Measurements from ENCODE around the gene PDIK1L. TPM values are rescaled to one million over a fixed set of nuclear protein-coding genes. Genes with fewer than 3 reads are reported as not detected.
"Not testable (repeated sequence)": the region's sequence is repeated elsewhere in the genome, so short reads cannot be mapped to it uniquely, and the experiment has no call there.

The PDIK1L gene
- polyA plus RNA-seq, 4 donors = 3.2 to 13.9 (median 5.3) TPM

- H3K27ac ChIP-seq (ENCODE audit: low read depth in 1 of 3, low read length in 2 of 3); FAIRE-seq; H3K4me1 ChIP-seq (ENCODE audit: control insufficient read depth in 3 of 3, insufficient read depth in 2 of 3, low read depth in 1 of 3, low read length in 2 of 3): not testable (repeated sequence)
Observed at GRCh38 chr1:26093569-26093968, 18.1 kb upstream of the PDIK1L start.

GRCh38 chr1:26094076-26094669 is 17.5 kb upstream of the PDIK1L start:
- Histone ChIP-seq H3K27me3 (ENCODE audit: control insufficient read depth in 3 of 3, insufficient read depth in 3 of 3, low read length in 3 of 3) (no peaks in the 10 kb centered on the region), H3K27ac (ENCODE audit: low read depth in 1 of 3, low read length in 2 of 3) (no peak overlapping the region), H3K4me3 (ENCODE audit: low read depth in 1 of 3, low read length in 3 of 3) (no peak overlapping the region), H3K9me3 (ENCODE audit: control insufficient read depth in 2 of 2, insufficient read depth in 1 of 2, low read depth in 1 of 2, low read length in 1 of 2) (no peaks in the 10 kb centered on the region), H3K4me1 (ENCODE audit: control insufficient read depth in 3 of 3, insufficient read depth in 2 of 3, low read depth in 1 of 3, low read length in 2 of 3) (peaks cover 0 to 6% (median 0%) of the 10 kb centered on the region in 3 donors), H3K36me3 (ENCODE audit: control insufficient read depth in 3 of 3, insufficient read depth in 2 of 3, low read depth in 1 of 3, low read length in 3 of 3) (no peaks in the 10 kb centered on the region)
- FAIRE-seq (no peak), DNase-seq (no peak)
- 26 to 33% (median 27%) methylated on average over 11 of the region's 11 CpGs for WGBS, 3 donors

More at GRCh38 chr1:26093569-26093968, 18.1 kb upstream of the PDIK1L start:
- not testable (repeated sequence) for H3K36me3 ChIP-seq (ENCODE audit: control insufficient read depth in 3 of 3, insufficient read depth in 2 of 3, low read depth in 1 of 3, low read length in 3 of 3); H3K9me3 ChIP-seq (ENCODE audit: control insufficient read depth in 2 of 2, insufficient read depth in 1 of 2, low read depth in 1 of 2, low read length in 1 of 2); H3K4me3 ChIP-seq (ENCODE audit: low read depth in 1 of 3, low read length in 3 of 3); H3K27me3 ChIP-seq (ENCODE audit: control insufficient read depth in 3 of 3, insufficient read depth in 3 of 3, low read length in 3 of 3); DNase-seq
- WGBS, 3 donors = 37 to 47% (median 43%) methylated on average over 6 of the region's 6 CpGs

GRCh38 chr1:26094677-26095383 is 16.8 kb upstream of the PDIK1L start:
- Histone ChIP-seq H3K4me1 (ENCODE audit: control insufficient read depth in 3 of 3, insufficient read depth in 2 of 3, low read depth in 1 of 3, low read length in 2 of 3) (peaks cover 0 to 6% (median 0%) of the 10 kb centered on the region in 3 donors), H3K27me3 (ENCODE audit: control insufficient read depth in 3 of 3, insufficient read depth in 3 of 3, low read length in 3 of 3) (no peaks in the 10 kb centered on the region), H3K9me3 (ENCODE audit: control insufficient read depth in 2 of 2, insufficient read depth in 1 of 2, low read depth in 1 of 2, low read length in 1 of 2) (no peaks in the 10 kb centered on the region), H3K36me3 (ENCODE audit: control insufficient read depth in 3 of 3, insufficient read depth in 2 of 3, low read depth in 1 of 3, low read length in 3 of 3) (no peaks in the 10 kb centered on the region), H3K4me3 (ENCODE audit: low read depth in 1 of 3, low read length in 3 of 3) (no peak overlapping the region), H3K27ac (ENCODE audit: low read depth in 1 of 3, low read length in 2 of 3) (no peak overlapping the region)
- 54 to 80% (median 76%) methylated on average over 16 to 17 of the region's 17 CpGs for WGBS, 3 donors
- no peak for DNase-seq
- FAIRE-seq = no peak

GRCh38 chr1:26096471-26096870 is 15.2 kb upstream of the PDIK1L start:
- WGBS, 3 donors = 79 to 86% (median 86%) methylated on average over 2 of the region's 2 CpGs
- no peaks in the 10 kb centered on the region for H3K27me3 ChIP-seq (ENCODE audit: control insufficient read depth in 3 of 3, insufficient read depth in 3 of 3, low read length in 3 of 3)
- no peak overlapping the region for H3K27ac ChIP-seq (ENCODE audit: low read depth in 1 of 3, low read length in 2 of 3)
- H3K36me3 ChIP-seq (ENCODE audit: control insufficient read depth in 3 of 3, insufficient read depth in 2 of 3, low read depth in 1 of 3, low read length in 3 of 3) = no peaks in the 10 kb centered on the region
- FAIRE-seq = no peak
- no peak overlapping the region for H3K4me3 ChIP-seq (ENCODE audit: low read depth in 1 of 3, low read length in 3 of 3)
- no peak for DNase-seq
- H3K9me3 ChIP-seq (ENCODE audit: control insufficient read depth in 2 of 2, insufficient read depth in 1 of 2, low read depth in 1 of 2, low read length in 1 of 2) = no peaks in the 10 kb centered on the region
- peaks cover 0 to 7% (median 0%) of the 10 kb centered on the region in 3 donors for H3K4me1 ChIP-seq (ENCODE audit: control insufficient read depth in 3 of 3, insufficient read depth in 2 of 3, low read depth in 1 of 3, low read length in 2 of 3)

GRCh38 chr1:26097696-26098095 is 13.9 kb upstream of the PDIK1L start:
- Histone ChIP-seq H3K27me3 (ENCODE audit: control insufficient read depth in 3 of 3, insufficient read depth in 3 of 3, low read length in 3 of 3) (no peaks in the 10 kb centered on the region), H3K9me3 (ENCODE audit: control insufficient read depth in 2 of 2, insufficient read depth in 1 of 2, low read depth in 1 of 2, low read length in 1 of 2) (no peaks in the 10 kb centered on the region), H3K36me3 (ENCODE audit: control insufficient read depth in 3 of 3, insufficient read depth in 2 of 3, low read depth in 1 of 3, low read length in 3 of 3) (no peaks in the 10 kb centered on the region), H3K4me1 (ENCODE audit: control insufficient read depth in 3 of 3, insufficient read depth in 2 of 3, low read depth in 1 of 3, low read length in 2 of 3) (peaks cover 0 to 18% (median 0%) of the 10 kb centered on the region in 3 donors), H3K4me3 (ENCODE audit: low read depth in 1 of 3, low read length in 3 of 3) (no peak overlapping the region), H3K27ac (ENCODE audit: low read depth in 1 of 3, low read length in 2 of 3) (no peak overlapping the region)
- FAIRE-seq (no peak), DNase-seq (no peak)

- Histone ChIP-seq H3K4me3 (ENCODE audit: low read depth in 1 of 3, low read length in 3 of 3) (no peak overlapping the region), H3K4me1 (ENCODE audit: control insufficient read depth in 3 of 3, insufficient read depth in 2 of 3, low read depth in 1 of 3, low read length in 2 of 3) (peaks cover 0 to 21% (median 0%) of the 10 kb centered on the region in 3 donors), H3K9me3 (ENCODE audit: control insufficient read depth in 2 of 2, insufficient read depth in 1 of 2, low read depth in 1 of 2, low read length in 1 of 2) (no peaks in the 10 kb centered on the region), H3K27ac (ENCODE audit: low read depth in 1 of 3, low read length in 2 of 3) (no peak overlapping the region), H3K27me3 (ENCODE audit: control insufficient read depth in 3 of 3, insufficient read depth in 3 of 3, low read length in 3 of 3) (no peaks in the 10 kb centered on the region), H3K36me3 (ENCODE audit: control insufficient read depth in 3 of 3, insufficient read depth in 2 of 3, low read depth in 1 of 3, low read length in 3 of 3) (no peaks in the 10 kb centered on the region)
- DNase-seq (no peak), FAIRE-seq (no peak)
- WGBS, 3 donors = 96 to 98% (median 96%) methylated on average over 4 of the region's 4 CpGs
Observed at GRCh38 chr1:26098602-26099001, 13.0 kb upstream of the PDIK1L start.

- Histone ChIP-seq H3K4me1 (ENCODE audit: control insufficient read depth in 3 of 3, insufficient read depth in 2 of 3, low read depth in 1 of 3, low read length in 2 of 3) (peaks cover 0 to 22% (median 0%) of the 10 kb centered on the region in 3 donors), H3K27ac (ENCODE audit: low read depth in 1 of 3, low read length in 2 of 3) (no peak overlapping the region), H3K36me3 (ENCODE audit: control insufficient read depth in 3 of 3, insufficient read depth in 2 of 3, low read depth in 1 of 3, low read length in 3 of 3) (no peaks in the 10 kb centered on the region), H3K4me3 (ENCODE audit: low read depth in 1 of 3, low read length in 3 of 3) (no peak overlapping the region), H3K27me3 (ENCODE audit: control insufficient read depth in 3 of 3, insufficient read depth in 3 of 3, low read length in 3 of 3) (no peaks in the 10 kb centered on the region), H3K9me3 (ENCODE audit: control insufficient read depth in 2 of 2, insufficient read depth in 1 of 2, low read depth in 1 of 2, low read length in 1 of 2) (no peaks in the 10 kb centered on the region)
- DNase-seq = no peak
- WGBS, 3 donors = 91 to 95% (median 92%) methylated on average over 3 of the region's 3 CpGs
- FAIRE-seq = no peak
Observed at GRCh38 chr1:26099780-26100179, 11.8 kb upstream of the PDIK1L start.

- WGBS, 3 donors = 82 to 88% (median 84%) methylated on average over 10 of the region's 10 CpGs
- not testable (repeated sequence) for H3K27me3 ChIP-seq (ENCODE audit: control insufficient read depth in 3 of 3, insufficient read depth in 3 of 3, low read length in 3 of 3); DNase-seq; H3K4me3 ChIP-seq (ENCODE audit: low read depth in 1 of 3, low read length in 3 of 3); H3K9me3 ChIP-seq (ENCODE audit: control insufficient read depth in 2 of 2, insufficient read depth in 1 of 2, low read depth in 1 of 2, low read length in 1 of 2); FAIRE-seq; H3K36me3 ChIP-seq (ENCODE audit: control insufficient read depth in 3 of 3, insufficient read depth in 2 of 3, low read depth in 1 of 3, low read length in 3 of 3); H3K27ac ChIP-seq (ENCODE audit: low read depth in 1 of 3, low read length in 2 of 3)
- peaks cover 0 to 23% (median 0%) of the 10 kb centered on the region in 3 donors for H3K4me1 ChIP-seq (ENCODE audit: control insufficient read depth in 3 of 3, insufficient read depth in 2 of 3, low read depth in 1 of 3, low read length in 2 of 3)
Observed at GRCh38 chr1:26100204-26100603, 11.4 kb upstream of the PDIK1L start.
